ENCODE measurements around the gene THAP9. TPM values are rescaled to one million over a fixed set of nuclear protein-coding genes. Genes with fewer than 3 reads are reported as not detected.

The THAP9 gene
- total RNA-seq, 2 experiments from 2014 or later = 2.7 to 3.3 TPM

DNA sequence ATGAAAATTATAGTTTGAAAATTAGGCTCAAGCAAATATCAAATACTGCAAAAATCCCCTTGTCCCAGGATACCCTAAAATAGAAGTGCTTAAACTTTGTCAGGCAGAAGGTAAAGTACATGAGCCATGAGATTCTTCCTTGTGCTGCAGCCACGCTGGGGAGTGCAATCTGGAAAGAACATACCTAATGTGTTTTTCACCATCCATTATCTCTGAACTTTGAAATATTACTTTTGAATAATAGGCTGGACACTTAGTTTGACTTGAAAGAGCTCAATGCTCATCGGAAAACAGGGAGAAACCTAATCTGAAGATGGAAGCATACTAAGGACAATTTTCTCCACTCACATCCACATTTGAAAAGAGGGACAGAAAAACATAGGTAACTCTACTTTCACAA is 18.9 kb downstream of the THAP9 start:
- Mint-ChIP-seq H3K27ac (no peak overlapping the region), H3K36me3 (ENCODE audit: low read depth) (no peaks in the 10 kb centered on the region), H3K4me1 (ENCODE audit: low read depth) (no peaks in the 10 kb centered on the region), H3K27me3 (ENCODE audit: low read depth) (no peaks in the 10 kb centered on the region), H3K9me3 (no peaks in the 10 kb centered on the region), H3K4me3 (no peak overlapping the region)
- intact Hi-C loops (cut with micrococcal nuclease) = no loop called here
- DNase-seq = no peak
- CTCF ChIA-PET = no interaction called here

- no peak for DNase-seq
- Mint-ChIP-seq H3K4me3 (no peak overlapping the region), H3K4me1 (ENCODE audit: low read depth) (no peaks in the 10 kb centered on the region), H3K27me3 (ENCODE audit: low read depth) (no peaks in the 10 kb centered on the region), H3K9me3 (no peaks in the 10 kb centered on the region), H3K27ac (no peak overlapping the region), H3K36me3 (ENCODE audit: low read depth) (no peaks in the 10 kb centered on the region)
- intact Hi-C loops (cut with micrococcal nuclease) = no loop called here
- CTCF ChIA-PET = interaction anchor here (0.6 kb wide), 1 partner anchor 39 kb away, joined by 3 read pairs; no protein-coding TSS in a partner anchor
Measured at GRCh38 chr4:82921795-82922194, 21.3 kb downstream of the THAP9 start.

DNA sequence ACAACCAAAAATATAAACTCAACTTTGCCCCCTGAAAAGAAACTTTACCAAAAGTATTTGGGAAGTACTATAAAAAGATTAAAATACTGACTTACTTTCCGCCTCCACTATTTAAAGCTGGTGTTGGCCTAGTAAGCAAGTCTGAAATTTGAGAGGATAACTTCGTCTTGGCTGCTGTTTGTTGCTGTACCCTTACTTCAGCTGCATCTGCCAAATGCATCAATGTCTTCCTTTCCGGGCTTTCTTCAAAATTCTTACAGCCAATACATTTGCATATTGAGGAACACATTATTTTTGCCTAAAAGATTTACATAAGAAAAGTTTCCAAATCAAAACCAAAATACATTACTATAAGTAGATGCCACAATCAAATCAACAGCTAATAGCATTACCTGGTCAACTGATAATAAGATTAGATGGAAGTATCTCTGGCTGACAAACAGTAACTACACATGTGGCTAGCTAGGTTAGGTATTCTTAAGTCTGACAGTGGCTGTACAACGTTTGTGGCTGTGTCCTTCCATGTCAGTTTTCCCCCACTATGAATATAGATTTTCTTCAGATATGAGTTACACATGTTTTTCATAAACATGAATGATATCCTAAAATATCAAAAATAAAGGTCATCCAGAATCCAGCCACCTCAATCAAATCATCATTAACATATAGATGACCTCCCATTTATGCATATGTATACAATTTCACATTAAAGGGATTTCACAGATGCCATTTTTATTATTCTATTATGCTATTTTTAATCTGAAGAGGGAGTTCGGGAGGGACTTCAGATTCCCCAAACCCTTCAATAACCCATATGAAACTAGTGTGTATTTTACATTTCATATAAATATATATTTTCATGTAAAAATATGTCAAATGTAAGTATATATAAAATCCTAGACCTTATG is 30.6 kb downstream of the THAP9 start:
- intact Hi-C loops (cut with micrococcal nuclease) = no loop called here

GRCh38 chr4:82934441-82934840 is 33.9 kb downstream of the THAP9 start:
- H3K9me3 Mint-ChIP-seq = no peaks in the 10 kb centered on the region
- DNase-seq = no peak
- no peak overlapping the region for H3K27ac Mint-ChIP-seq
- CTCF ChIA-PET = no interaction called here
- H3K4me3 Mint-ChIP-seq = no peak overlapping the region
- no peaks in the 10 kb centered on the region for H3K4me1 Mint-ChIP-seq (ENCODE audit: low read depth)
- peaks cover 22% of the 10 kb centered on the region for H3K36me3 Mint-ChIP-seq (ENCODE audit: low read depth)
- no peaks in the 10 kb centered on the region for H3K27me3 Mint-ChIP-seq (ENCODE audit: low read depth)
- intact Hi-C loops (cut with micrococcal nuclease) = no loop called here

More for the DNA sequence above, 30.6 kb downstream of the THAP9 start:
- Mint-ChIP-seq H3K4me1 (ENCODE audit: low read depth) (no peaks in the 10 kb centered on the region), H3K36me3 (ENCODE audit: low read depth) (peaks cover 16% of the 10 kb centered on the region), H3K4me3 (no peak overlapping the region), H3K27me3 (ENCODE audit: low read depth) (no peaks in the 10 kb centered on the region), H3K9me3 (no peaks in the 10 kb centered on the region), H3K27ac (no peak overlapping the region)
- no peak for DNase-seq
- CTCF ChIA-PET = no interaction called here

DNA sequence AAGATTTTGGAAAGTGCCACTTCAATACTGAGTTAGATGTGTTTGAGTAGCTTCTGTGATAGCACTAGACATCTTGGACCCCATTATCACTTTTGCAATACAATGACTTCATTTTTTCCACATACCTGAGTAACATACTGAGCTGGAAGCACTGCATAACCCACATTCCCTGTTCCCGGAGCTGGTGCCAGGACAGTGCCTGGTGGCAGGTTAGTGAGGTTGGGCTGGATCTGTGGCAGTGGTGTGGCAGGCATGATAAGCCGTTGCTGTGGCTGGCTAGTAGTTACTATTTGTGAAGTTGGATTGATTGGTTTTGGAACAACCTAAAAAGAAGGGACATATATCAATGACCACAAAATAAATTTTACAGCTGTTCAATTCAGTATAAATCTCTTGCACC is 38.9 kb downstream of the THAP9 start:
- intact Hi-C loops (cut with micrococcal nuclease) = no loop called here
- H3K36me3 Mint-ChIP-seq (ENCODE audit: low read depth) = peaks cover 30% of the 10 kb centered on the region
- CTCF ChIA-PET = interaction anchor here (0.5 to 1.3 kb wide), 3 partner anchors 20 to 314 kb away, joined by 3 to 4 read pairs (median 4); no protein-coding TSS in a partner anchor
- no peaks in the 10 kb centered on the region for H3K27me3 Mint-ChIP-seq (ENCODE audit: low read depth)
- H3K4me1 Mint-ChIP-seq (ENCODE audit: low read depth) = no peaks in the 10 kb centered on the region
- DNase-seq = no peak
- no peak overlapping the region for H3K27ac Mint-ChIP-seq
- H3K4me3 Mint-ChIP-seq = no peak overlapping the region
- no peaks in the 10 kb centered on the region for H3K9me3 Mint-ChIP-seq

- DNase-seq = no peak
- peaks cover 2% of the 10 kb centered on the region for H3K4me1 Mint-ChIP-seq (ENCODE audit: low read depth)
- intact Hi-C loops (cut with micrococcal nuclease) = no loop called here
- H3K9me3 Mint-ChIP-seq = no peaks in the 10 kb centered on the region
- H3K4me3 Mint-ChIP-seq = no peak overlapping the region
- peaks cover 11% of the 10 kb centered on the region for H3K36me3 Mint-ChIP-seq (ENCODE audit: low read depth)
- CTCF ChIA-PET = no interaction called here
- no peak overlapping the region for H3K27ac Mint-ChIP-seq
- no peaks in the 10 kb centered on the region for H3K27me3 Mint-ChIP-seq (ENCODE audit: low read depth)
Measured at GRCh38 chr4:82947498-82947897, 47.0 kb downstream of the THAP9 start.

DNA sequence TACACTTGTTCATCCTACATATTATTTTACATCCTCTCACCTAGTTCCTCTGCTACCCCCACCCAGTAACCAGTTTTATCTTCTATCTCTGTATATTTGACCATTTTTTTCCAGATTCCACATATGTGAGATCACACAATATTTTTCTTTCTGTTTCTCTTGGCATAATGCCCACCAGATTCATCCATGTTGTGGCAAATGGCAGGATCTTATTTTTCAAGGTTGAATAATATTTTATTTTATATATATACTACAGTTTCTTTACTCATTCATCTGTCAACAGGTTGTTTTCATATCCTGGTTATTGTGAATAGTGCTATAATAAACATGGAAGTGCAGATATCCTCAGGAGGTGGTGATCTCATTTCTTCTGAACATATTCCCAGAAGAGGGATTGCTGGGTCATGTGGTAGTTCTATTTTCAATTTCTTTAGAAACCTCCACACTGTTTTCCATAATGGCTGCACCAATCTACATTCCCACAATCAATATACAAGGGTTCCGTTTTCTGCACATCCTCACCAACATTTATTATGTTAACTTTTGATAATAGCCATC is 48.2 kb downstream of the THAP9 start:
- H3K27ac Mint-ChIP-seq = no peak overlapping the region
- H3K27me3 Mint-ChIP-seq (ENCODE audit: low read depth) = no peaks in the 10 kb centered on the region
- intact Hi-C loops (cut with micrococcal nuclease) = no loop called here
- H3K4me1 Mint-ChIP-seq (ENCODE audit: low read depth) = peaks cover 2% of the 10 kb centered on the region
- H3K9me3 Mint-ChIP-seq = no peaks in the 10 kb centered on the region
- H3K4me3 Mint-ChIP-seq = no peak overlapping the region
- CTCF ChIA-PET = no interaction called here
- DNase-seq = no peak
- peaks cover 6% of the 10 kb centered on the region for H3K36me3 Mint-ChIP-seq (ENCODE audit: low read depth)

GRCh38 chr4:82951196-82951595 is 50.7 kb downstream of the THAP9 start:
- no peak overlapping the region for H3K27ac Mint-ChIP-seq

DNA sequence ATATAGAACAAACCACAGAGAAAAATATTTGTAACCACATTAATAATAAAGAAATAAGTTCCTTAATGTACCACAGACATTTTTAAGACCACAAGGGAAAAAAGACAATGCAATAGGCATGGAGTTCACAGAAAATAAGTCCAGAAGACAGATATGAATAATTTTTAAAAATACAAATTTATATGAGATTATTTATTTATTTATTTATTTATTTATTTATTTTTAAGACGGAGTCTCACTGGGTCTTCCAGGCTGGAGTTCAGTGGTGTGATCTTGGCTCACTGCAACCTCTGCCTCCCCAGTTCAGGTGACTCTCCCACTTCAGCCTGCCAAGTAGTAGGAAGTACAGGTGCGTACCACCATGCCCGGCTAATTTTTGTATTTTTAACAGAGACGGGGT is 53.7 kb downstream of the THAP9 start:
- CTCF ChIA-PET = interaction anchor here (0.7 kb wide), 1 partner anchor 24 kb away, joined by 3 read pairs; no protein-coding TSS in a partner anchor
- intact Hi-C loops (cut with micrococcal nuclease) = no loop called here
- H3K36me3 Mint-ChIP-seq (ENCODE audit: low read depth) = peaks cover 6% of the 10 kb centered on the region

More at GRCh38 chr4:82951196-82951595, 50.7 kb downstream of the THAP9 start:
- peaks cover 2% of the 10 kb centered on the region for H3K4me1 Mint-ChIP-seq (ENCODE audit: low read depth)
- H3K27me3 Mint-ChIP-seq (ENCODE audit: low read depth) = no peaks in the 10 kb centered on the region
- no peak for DNase-seq
- intact Hi-C loops (cut with micrococcal nuclease) = no loop called here
- H3K36me3 Mint-ChIP-seq (ENCODE audit: low read depth) = peaks cover 7% of the 10 kb centered on the region
- no peak overlapping the region for H3K4me3 Mint-ChIP-seq
- CTCF ChIA-PET = interaction anchor here (1.0 kb wide), 2 partner anchors 22 to 212 kb away, joined by 3 read pairs; no protein-coding TSS in a partner anchor
- H3K9me3 Mint-ChIP-seq = no peaks in the 10 kb centered on the region

DNA sequence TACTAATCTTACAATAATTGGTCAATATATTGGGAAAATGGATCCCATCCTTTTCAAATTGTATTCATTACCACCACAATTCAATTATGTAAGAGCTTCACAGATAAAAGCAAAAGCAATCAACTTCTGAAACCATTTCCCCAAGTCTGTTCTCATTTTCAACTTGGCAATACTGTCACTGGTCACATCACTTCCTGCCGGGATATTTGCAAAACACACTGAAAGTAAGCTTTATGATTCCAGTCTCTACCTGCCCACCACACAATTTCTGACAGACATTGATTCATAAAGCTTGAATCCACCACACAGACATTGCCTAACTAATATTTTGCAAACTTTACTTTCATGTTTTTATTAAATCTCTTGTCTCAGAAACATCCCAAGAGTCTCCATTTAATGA is 56.5 kb downstream of the THAP9 start:
- no peak overlapping the region for H3K4me3 Mint-ChIP-seq
- H3K27ac Mint-ChIP-seq = no peak overlapping the region
- no peaks in the 10 kb centered on the region for H3K27me3 Mint-ChIP-seq (ENCODE audit: low read depth)
- peak; percentile 13 for DNase-seq
- intact Hi-C loops (cut with micrococcal nuclease) = loop anchor here (5.0 kb wide), 1 partner anchor 35 kb away; no protein-coding TSS in a partner anchor
- H3K36me3 Mint-ChIP-seq (ENCODE audit: low read depth) = peaks cover 15% of the 10 kb centered on the region
- peaks cover 11% of the 10 kb centered on the region for H3K4me1 Mint-ChIP-seq (ENCODE audit: low read depth)
- CTCF ChIA-PET = no interaction called here
- no peaks in the 10 kb centered on the region for H3K9me3 Mint-ChIP-seq

More for the DNA sequence above, 53.7 kb downstream of the THAP9 start:
- peaks cover 12% of the 10 kb centered on the region for H3K4me1 Mint-ChIP-seq (ENCODE audit: low read depth)
- no peaks in the 10 kb centered on the region for H3K9me3 Mint-ChIP-seq
- H3K27me3 Mint-ChIP-seq (ENCODE audit: low read depth) = no peaks in the 10 kb centered on the region
- H3K27ac Mint-ChIP-seq = no peak overlapping the region
- no peak overlapping the region for H3K4me3 Mint-ChIP-seq
- no peak for DNase-seq

DNA sequence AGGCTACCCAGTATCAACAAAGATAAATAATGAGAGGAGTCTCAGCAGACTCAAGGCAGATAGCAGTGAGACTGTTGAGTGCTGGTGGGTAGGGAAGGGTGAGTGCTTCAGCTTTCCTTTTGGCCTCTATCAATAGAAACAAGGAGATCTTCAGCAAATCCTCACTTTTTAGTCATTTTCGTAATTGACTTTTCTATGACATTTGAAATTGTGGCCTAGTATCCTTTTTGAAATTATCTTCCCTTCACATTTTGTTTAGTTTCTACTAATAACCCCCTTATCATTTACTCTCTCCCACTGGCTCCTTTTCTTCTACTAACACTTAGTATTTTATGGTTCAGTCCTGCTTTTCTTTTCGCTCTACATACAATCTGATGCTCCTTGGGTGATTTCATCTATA is 65.2 kb downstream of the THAP9 start:
- DNase-seq = no peak
- CTCF ChIA-PET = no interaction called here
- H3K36me3 Mint-ChIP-seq (ENCODE audit: low read depth) = peaks cover 40% of the 10 kb centered on the region

DNA sequence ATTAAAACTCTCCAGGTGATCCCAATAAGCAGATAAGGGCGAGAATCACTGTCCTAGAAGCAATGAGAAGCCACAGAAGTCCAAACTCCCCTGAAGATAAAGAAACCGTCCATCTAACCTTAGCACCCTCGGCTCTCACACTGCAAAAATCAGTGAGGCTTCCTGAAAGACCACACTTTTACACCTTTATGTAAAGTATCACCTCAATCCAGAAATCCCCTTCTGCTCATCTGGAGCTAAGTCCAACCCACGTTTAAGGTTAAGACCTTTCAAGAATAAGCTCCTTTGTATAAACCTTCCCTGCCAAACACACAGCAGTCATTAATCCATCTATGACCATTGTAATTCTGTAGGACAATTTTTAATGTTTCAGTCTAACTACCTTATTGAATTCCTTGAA is 68.4 kb downstream of the THAP9 start:
- no peak for DNase-seq
- intact Hi-C loops (cut with micrococcal nuclease) = loop anchor here (5.0 kb wide), 1 partner anchor 33 kb away; no protein-coding TSS in a partner anchor
- no peak overlapping the region for H3K4me3 Mint-ChIP-seq
- H3K4me1 Mint-ChIP-seq (ENCODE audit: low read depth) = peaks cover 2% of the 10 kb centered on the region
- peaks cover 32% of the 10 kb centered on the region for H3K36me3 Mint-ChIP-seq (ENCODE audit: low read depth)
- no peak overlapping the region for H3K27ac Mint-ChIP-seq
- no peaks in the 10 kb centered on the region for H3K27me3 Mint-ChIP-seq (ENCODE audit: low read depth)
- CTCF ChIA-PET = no interaction called here
- H3K9me3 Mint-ChIP-seq = no peaks in the 10 kb centered on the region

More for the DNA sequence above, 65.2 kb downstream of the THAP9 start:
- intact Hi-C loops (cut with micrococcal nuclease) = loop anchor here (5.0 kb wide), 1 partner anchor 37 kb away; no protein-coding TSS in a partner anchor
- H3K4me1 Mint-ChIP-seq (ENCODE audit: low read depth) = no peaks in the 10 kb centered on the region
- H3K27me3 Mint-ChIP-seq (ENCODE audit: low read depth) = no peaks in the 10 kb centered on the region
- H3K4me3 Mint-ChIP-seq = no peak overlapping the region
- H3K9me3 Mint-ChIP-seq = no peaks in the 10 kb centered on the region
- H3K27ac Mint-ChIP-seq = no peak overlapping the region

All from activated naive CD4-positive, alpha-beta T cell treated with anti-CD3 and anti-CD28 coated beads for 36 hours (primary cell).